Fibroblast of lung (primary cell): Measurements from ENCODE around the gene TAF10.

ENCODE experiments used
- EZH2 ChIP-seq: IDR thresholded peaks from 2 replicates; pipeline ENCODE4 v1.5.1; 2012; ENCODE audit warnings: low read length, control low read depth, mild to moderate bottlenecking; ENCODE audit errors: missing control alignments
- TF ChIP-seq, protein P1 (sequence below), 2 donors: IDR thresholded peaks in 1 of 2; conservative IDR thresholded peaks in 1 of 2; 1 replicate in 1 of 2; 2 replicates in 1 of 2; pipeline ENCODE4 v1.5.1; 2011 to 2012; ENCODE audit warnings: low read length in 2 of 2, control low read depth in 1 of 2, inconsistent platforms in 1 of 2, low read depth in 1 of 2, mild to moderate bottlenecking in 1 of 2

DNA sequence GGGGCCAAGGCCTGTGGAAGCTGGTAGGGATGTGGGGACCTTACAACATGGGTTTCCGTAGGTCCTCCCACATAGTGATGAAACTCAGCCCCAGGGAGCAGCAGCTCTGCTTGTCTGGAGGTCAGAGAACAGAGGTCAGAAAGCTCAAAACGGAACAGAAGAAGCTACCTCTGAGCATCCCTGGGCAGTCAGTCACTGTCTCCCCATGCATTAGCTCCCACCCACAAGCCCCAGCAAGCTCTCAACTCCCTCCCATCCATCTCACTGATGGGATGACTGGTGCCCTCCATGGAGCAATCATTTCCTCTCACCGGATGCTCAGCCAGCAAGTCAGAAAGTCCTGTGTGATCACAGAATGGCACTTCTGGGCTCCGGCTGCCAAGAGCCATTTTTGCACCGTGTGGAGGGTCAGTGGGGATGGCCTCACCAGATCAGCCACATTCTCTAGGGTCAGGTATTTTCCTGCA lies 5.3 kb upstream of the TAF10 start:
- TF ChIP-seq, protein P1, sequence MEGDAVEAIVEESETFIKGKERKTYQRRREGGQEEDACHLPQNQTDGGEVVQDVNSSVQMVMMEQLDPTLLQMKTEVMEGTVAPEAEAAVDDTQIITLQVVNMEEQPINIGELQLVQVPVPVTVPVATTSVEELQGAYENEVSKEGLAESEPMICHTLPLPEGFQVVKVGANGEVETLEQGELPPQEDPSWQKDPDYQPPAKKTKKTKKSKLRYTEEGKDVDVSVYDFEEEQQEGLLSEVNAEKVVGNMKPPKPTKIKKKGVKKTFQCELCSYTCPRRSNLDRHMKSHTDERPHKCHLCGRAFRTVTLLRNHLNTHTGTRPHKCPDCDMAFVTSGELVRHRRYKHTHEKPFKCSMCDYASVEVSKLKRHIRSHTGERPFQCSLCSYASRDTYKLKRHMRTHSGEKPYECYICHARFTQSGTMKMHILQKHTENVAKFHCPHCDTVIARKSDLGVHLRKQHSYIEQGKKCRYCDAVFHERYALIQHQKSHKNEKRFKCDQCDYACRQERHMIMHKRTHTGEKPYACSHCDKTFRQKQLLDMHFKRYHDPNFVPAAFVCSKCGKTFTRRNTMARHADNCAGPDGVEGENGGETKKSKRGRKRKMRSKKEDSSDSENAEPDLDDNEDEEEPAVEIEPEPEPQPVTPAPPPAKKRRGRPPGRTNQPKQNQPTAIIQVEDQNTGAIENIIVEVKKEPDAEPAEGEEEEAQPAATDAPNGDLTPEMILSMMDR (conservative IDR thresholded peaks at IDR 0.05 in 1 of 2, IDR thresholded peaks at IDR 0.05 in 1 of 2; ENCODE audit: low read depth in 1 of 2, low read length in 2 of 2) = no peak
- TF ChIP-seq EZH2 = no peak
